ENCODE results near the gene ZFYVE28. TPM values are rescaled to one million over a fixed set of nuclear protein-coding genes. Genes with fewer than 3 reads are reported as not detected.

The ZFYVE28 gene
- total RNA-seq, 4 donors from 2014 or later, result 44.8 to 110 (median 69.6) TPM

DNA sequence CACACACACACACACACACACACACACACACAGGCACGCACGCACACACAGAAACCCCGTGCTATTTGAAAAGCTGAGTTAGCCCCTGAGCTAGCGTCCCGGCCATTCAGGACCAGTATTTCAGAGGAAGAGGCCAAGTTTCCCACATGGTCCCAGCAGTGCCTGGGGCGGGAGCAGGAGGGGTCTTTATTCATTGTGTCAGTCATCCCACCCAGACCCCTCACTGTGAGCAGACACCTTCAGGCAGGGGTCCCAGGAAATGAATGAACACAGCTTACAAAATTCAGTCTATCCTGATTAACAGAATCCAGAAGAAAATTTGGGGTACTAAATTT is 58.1 kb downstream of the ZFYVE28 start:
- no peaks in the 10 kb centered on the region for H3K36me3 ChIP-seq
- no peak overlapping the region for H3K4me3 ChIP-seq
- no peaks in the 10 kb centered on the region for H3K9me3 ChIP-seq
- intact Hi-C loops (cut with DNase I; ENCODE audit: low total_unique reads), result no loop called here
- peaks cover 4 to 16% (median 6%) of the 10 kb centered on the region in 4 donors for H3K4me1 ChIP-seq
- in situ Hi-C loops (cut with MboI; ENCODE audit: low pct_ligation_motif_present in 1 of 4, low pct_unique_long_range_greater_than_20kb in 1 of 4, low sequenced_read_pairs in 3 of 4), result no loop called here
- no peak overlapping the region for H3K27ac ChIP-seq
- WGBS, 2 donors (ENCODE audit: low coverage in 1 of 2), result 82% methylated on average over 6 of the region's 6 CpGs; no CpG with 5 or more reads in 1 of the 2 donors
- TF ChIP-seq POLR2AphosphoS5 (IDR thresholded peaks at IDR 0.05) (no peak), POLR2A (IDR thresholded peaks at IDR 0.05) (no peak), CTCF (IDR thresholded peaks at IDR 0.05) (no peak), EP300 (IDR thresholded peaks at IDR 0.05; ENCODE audit: low read depth) (no peak)
- no peaks in the 10 kb centered on the region for H3K27me3 ChIP-seq
- DNase-seq, result no peak

GRCh38 chr4:2359591-2360395 is 58.7 kb downstream of the ZFYVE28 start:
- no peaks in the 10 kb centered on the region for H3K36me3 ChIP-seq
- DNase-seq, result no peak
- no peak overlapping the region for H3K27ac ChIP-seq
- intact Hi-C loops (cut with DNase I; ENCODE audit: low total_unique reads) (no loop called here), in situ Hi-C loops (cut with MboI; ENCODE audit: low pct_ligation_motif_present in 1 of 4, low pct_unique_long_range_greater_than_20kb in 1 of 4, low sequenced_read_pairs in 3 of 4) (no loop called here)
- WGBS, 2 donors (ENCODE audit: low coverage in 1 of 2), result 83% methylated on average over 24 of the region's 24 CpGs; no CpG with 5 or more reads in 1 of the 2 donors
- H3K9me3 ChIP-seq, result no peaks in the 10 kb centered on the region
- TF ChIP-seq POLR2A (IDR thresholded peaks at IDR 0.05), result no peak
- no peak for TF ChIP-seq POLR2AphosphoS5 (IDR thresholded peaks at IDR 0.05)
- TF ChIP-seq CTCF (IDR thresholded peaks at IDR 0.05), result no peak
- no peaks in the 10 kb centered on the region for H3K27me3 ChIP-seq
- H3K4me1 ChIP-seq, result peaks cover 0 to 10% (median 4%) of the 10 kb centered on the region in 4 donors
- no peak overlapping the region for H3K4me3 ChIP-seq

DNA sequence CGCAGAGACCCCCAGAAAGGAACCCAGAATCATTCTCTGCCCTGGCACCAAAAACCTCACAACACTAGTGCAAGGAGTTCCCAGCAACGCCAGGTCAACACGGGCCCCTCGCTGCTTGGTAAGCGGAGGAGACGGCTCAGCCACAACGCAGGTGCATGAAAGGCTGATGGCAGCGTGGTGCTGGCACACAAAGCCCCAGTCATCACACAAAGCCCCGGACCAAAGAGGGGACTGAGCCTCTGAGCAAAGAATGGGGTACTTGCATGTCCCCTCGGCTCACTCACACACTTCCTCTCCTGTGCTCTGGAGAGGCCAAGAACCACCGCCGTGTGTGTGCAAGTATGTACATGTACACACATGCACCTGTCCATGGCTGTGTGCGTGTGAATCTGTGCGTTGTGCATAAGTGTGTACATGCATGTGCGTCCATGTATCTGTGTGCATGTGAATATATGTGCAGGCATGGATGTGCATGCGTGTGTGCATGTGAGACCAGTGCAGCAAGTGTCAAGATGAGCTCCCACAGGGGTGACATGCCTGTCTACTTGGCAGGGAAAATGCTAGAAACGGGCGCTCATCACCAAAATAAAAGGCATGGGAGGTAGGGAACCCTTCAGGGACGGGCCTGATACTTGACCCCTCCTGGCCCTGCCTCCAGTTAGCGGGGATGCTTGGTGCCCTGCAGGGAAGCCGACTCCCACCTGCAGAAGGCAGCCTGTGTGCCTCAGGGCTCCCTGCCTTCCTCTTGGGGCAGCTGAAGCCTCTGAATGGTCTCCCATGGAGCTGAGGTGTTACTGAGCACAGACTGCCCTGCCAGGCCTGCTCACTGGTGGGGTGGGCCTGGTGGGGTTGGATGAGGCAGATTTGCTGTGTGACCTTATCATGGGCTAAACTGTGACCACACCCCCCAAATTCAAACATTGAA is 60.4 kb downstream of the ZFYVE28 start:
- H3K4me1 ChIP-seq, result no peaks in the 10 kb centered on the region
- DNase-seq, result peak; percentile 5
- no peak overlapping the region for H3K4me3 ChIP-seq
- TF ChIP-seq POLR2AphosphoS5 (IDR thresholded peaks at IDR 0.05) (no peak), POLR2A (IDR thresholded peaks at IDR 0.05) (no peak), EP300 (IDR thresholded peaks at IDR 0.05; ENCODE audit: low read depth) (no peak), CTCF (IDR thresholded peaks at IDR 0.05) (no peak)
- no peaks in the 10 kb centered on the region for H3K27me3 ChIP-seq
- intact Hi-C loops (cut with DNase I; ENCODE audit: low total_unique reads) (no loop called here), in situ Hi-C loops (cut with MboI; ENCODE audit: low pct_ligation_motif_present in 1 of 4, low pct_unique_long_range_greater_than_20kb in 1 of 4, low sequenced_read_pairs in 3 of 4) (no loop called here)
- no peaks in the 10 kb centered on the region for H3K9me3 ChIP-seq
- 86 to 92% methylated on average over 5 to 20 of the region's 21 CpGs for WGBS, 2 donors (ENCODE audit: low coverage in 1 of 2)
- no peak overlapping the region for H3K27ac ChIP-seq
- no peaks in the 10 kb centered on the region for H3K36me3 ChIP-seq
